GM21786 (cell line): Measurements from ENCODE around the gene AHI1.

ENCODE experiments used
- ATAC-seq: cut with Tn5 transposase; IDR thresholded peaks from one replicate; pipeline ENCODE4 v1.9.1; 2021; ENCODE audit not compliant: unreplicated experiment

The AHI1 gene

GRCh38 chr6:135236319-135236718, 261.2 kb downstream of the AHI1 start:
- ATAC-seq = no peak

- ATAC-seq = no peak
Observed at GRCh38 chr6:135235716-135236115, 261.8 kb downstream of the AHI1 start.

- ATAC-seq = no peak
Observed at GRCh38 chr6:135234492-135234780, 263.1 kb downstream of the AHI1 start.

GRCh38 chr6:135233686-135234491, 263.7 kb downstream of the AHI1 start:
- ATAC-seq = peak; percentile 66
